ENCODE measurements around the gene LDLRAD3. TPM values are rescaled to one million over a fixed set of nuclear protein-coding genes. Genes with fewer than 3 reads are reported as not detected.
A peak's percentile ranks its signal among the peaks of the same experiment; 100 is the strongest.

The LDLRAD3 gene
- total and polyA plus RNA-seq, 2 experiments from 2014 or later, result 6.2 to 9.5 TPM

- no peaks in the 10 kb centered on the region for H3K4me1 ChIP-seq (ENCODE audit: low read depth)
- no peak for DNase-seq (ENCODE audit: low read depth in 1 of 2, low spot score in 1 of 2)
- no peak overlapping the region for H3K27ac ChIP-seq
- TF ChIP-seq, protein P1, sequence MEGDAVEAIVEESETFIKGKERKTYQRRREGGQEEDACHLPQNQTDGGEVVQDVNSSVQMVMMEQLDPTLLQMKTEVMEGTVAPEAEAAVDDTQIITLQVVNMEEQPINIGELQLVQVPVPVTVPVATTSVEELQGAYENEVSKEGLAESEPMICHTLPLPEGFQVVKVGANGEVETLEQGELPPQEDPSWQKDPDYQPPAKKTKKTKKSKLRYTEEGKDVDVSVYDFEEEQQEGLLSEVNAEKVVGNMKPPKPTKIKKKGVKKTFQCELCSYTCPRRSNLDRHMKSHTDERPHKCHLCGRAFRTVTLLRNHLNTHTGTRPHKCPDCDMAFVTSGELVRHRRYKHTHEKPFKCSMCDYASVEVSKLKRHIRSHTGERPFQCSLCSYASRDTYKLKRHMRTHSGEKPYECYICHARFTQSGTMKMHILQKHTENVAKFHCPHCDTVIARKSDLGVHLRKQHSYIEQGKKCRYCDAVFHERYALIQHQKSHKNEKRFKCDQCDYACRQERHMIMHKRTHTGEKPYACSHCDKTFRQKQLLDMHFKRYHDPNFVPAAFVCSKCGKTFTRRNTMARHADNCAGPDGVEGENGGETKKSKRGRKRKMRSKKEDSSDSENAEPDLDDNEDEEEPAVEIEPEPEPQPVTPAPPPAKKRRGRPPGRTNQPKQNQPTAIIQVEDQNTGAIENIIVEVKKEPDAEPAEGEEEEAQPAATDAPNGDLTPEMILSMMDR (IDR thresholded peaks at IDR 0.05; ENCODE audit: low read depth, low read length), result no peak
- peaks cover 6% of the 10 kb centered on the region for H3K36me3 ChIP-seq
- H3K9me3 ChIP-seq (ENCODE audit: low read depth), result no peaks in the 10 kb centered on the region
- no peak overlapping the region for H3K4me3 ChIP-seq
- no peaks in the 10 kb centered on the region for H3K27me3 ChIP-seq
Measured at GRCh38 chr11:36274414-36274813, 330.6 kb downstream of the LDLRAD3 start.

DNA sequence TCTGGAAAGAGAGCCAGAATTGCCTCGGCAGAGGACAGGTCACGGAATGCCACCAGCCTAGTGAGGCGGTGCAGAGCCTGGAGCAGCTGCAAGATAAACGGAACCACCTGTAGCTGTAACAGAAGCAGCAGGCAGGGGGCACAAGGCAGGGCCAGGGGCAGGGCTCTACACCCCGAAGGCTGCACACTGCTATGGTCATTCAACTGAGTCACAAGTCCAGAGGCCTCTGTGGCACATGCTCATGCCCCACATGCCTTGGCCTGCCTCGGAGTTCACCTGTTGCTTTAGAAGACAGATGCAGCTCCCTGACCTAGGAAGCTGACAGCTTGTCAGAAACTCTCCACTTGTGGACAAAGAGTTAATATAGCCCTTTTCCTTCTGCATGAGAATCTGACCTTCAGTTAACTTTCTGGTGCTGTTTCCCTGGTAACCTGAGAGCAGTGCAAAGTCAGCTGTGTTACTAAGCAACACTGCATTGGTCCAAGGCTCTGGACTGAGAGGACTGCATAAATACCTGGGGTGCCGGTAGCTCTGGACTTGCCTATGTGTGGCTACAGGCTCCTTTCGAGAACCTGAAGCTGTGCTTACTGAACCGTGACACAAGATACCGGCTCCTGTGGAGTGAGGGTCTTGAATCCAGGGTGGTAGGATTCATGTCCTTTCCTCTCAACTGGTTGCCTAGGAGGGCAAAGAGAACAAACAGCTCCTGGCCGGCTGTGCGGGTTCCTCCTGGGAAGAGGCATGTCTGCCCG is 334.8 kb downstream of the LDLRAD3 start:
- TF ChIP-seq, protein P1 (IDR thresholded peaks at IDR 0.05; ENCODE audit: low read depth, low read length), result no peak
- no peaks in the 10 kb centered on the region for H3K9me3 ChIP-seq (ENCODE audit: low read depth)
- no peak overlapping the region for H3K27ac ChIP-seq
- H3K4me1 ChIP-seq (ENCODE audit: low read depth), result no peaks in the 10 kb centered on the region
- H3K4me3 ChIP-seq, result no peak overlapping the region
- peaks cover 5% of the 10 kb centered on the region for H3K36me3 ChIP-seq
- DNase-seq (ENCODE audit: low read depth in 1 of 2, low spot score in 1 of 2), result peak in 1 of 2 donors; percentile 23
- H3K27me3 ChIP-seq, result no peaks in the 10 kb centered on the region

- TF ChIP-seq, protein P1 (IDR thresholded peaks at IDR 0.05; ENCODE audit: low read depth, low read length), result no peak
- H3K36me3 ChIP-seq, result no peaks in the 10 kb centered on the region
- H3K27ac ChIP-seq, result no peak overlapping the region
Measured at GRCh38 chr11:36280531-36280930, 336.7 kb downstream of the LDLRAD3 start.

More at GRCh38 chr11:36280531-36280930, 336.7 kb downstream of the LDLRAD3 start:
- H3K4me3 ChIP-seq, result no peak overlapping the region
- DNase-seq (ENCODE audit: low read depth in 1 of 2, low spot score in 1 of 2), result peak in 1 of 2 donors; percentile 30
- no peaks in the 10 kb centered on the region for H3K4me1 ChIP-seq (ENCODE audit: low read depth)
- H3K9me3 ChIP-seq (ENCODE audit: low read depth), result no peaks in the 10 kb centered on the region
- no peaks in the 10 kb centered on the region for H3K27me3 ChIP-seq
